ENCODE results near the gene TTC39C.
A peak's percentile ranks its signal among the peaks of the same experiment; 100 is the strongest.

Gene TTC39C

GRCh38 chr18:23990474-23991410, 23.8 kb upstream of the TTC39C start:
- DNase-seq = no peak

DNA sequence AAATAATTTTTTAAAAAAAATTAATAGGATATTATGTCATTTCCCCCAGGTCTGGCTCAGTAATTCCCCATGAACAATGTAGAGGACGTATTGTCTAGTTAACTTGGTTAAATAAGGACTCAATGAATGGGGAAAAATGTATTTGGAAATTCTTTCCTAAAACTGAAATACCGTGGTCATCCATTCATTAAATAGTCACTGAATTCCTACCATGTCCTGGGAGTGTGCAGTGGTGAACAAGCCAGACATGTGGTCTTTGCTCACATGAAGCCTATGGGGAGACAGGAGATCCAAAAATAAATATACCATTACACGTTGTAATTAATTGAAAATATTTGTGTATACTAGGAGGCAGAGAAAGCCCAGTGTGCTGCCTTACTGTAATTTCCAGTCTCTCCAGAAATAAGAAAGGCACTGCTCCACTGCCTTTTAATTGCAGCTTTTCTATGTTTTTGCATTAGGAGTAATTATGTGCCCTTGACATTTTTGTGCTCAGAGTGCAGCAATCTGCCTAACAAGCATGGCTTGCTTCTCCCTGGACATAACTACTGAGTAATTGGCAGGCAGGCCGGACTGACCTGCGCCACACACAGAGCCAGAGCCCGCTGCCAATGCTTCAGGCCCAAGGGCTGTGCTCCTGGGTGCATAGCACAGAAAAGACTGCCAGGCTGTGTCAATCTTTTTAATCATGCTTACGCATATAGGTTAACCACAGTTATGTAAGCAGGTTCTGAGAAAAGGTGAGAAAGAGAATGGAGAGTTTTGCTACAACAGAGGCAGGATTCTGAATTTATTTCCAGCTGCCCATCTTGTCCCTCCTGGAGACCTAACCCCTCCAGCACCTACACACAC, 22.2 kb upstream of the TTC39C start:
- DNase-seq = peak in 27 of 51 donors; percentile 4 to 77 (median 37)

DNA sequence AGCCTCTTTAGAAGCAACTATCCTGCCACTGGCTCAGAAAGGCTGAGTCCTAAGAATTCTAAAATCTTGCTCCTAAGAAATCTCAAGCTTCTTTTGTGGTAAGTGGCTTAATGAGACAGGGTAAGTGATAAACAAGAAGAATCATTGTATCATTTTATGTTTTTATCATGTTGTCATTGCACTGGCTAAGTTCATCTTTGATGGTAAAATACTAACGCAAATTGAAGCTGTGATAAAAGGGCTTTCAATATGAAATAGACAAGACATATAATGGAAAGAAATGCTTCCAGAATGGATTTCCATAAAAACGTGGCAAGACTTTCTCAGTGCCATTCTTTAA, 21.6 kb upstream of the TTC39C start:
- no peak for DNase-seq

GRCh38 chr18:23994361-23994902, 20.1 kb upstream of the TTC39C start:
- peak in 17 of 51 donors; percentile 1 to 49 (median 19) for DNase-seq

GRCh38 chr18:23995180-23995579, 19.4 kb upstream of the TTC39C start:
- no peak for DNase-seq

DNA sequence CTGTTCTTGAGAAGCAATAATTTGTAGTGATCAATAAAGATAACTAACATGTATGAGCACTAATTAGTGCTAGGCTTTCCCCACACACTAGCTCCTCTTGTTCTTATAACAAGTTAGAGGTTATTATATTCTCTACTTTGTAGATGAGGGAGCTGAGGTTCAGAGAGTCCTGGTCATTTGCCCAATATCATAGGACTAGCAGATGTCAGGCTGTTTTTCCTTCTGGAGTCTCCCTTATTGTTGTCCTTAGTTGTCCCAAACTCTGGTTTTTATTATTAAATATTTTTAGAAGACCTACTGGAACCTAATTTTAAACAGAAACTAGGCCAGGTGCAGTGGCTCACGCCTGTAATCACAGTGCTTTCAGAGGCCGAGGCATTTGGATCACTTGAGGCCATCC, 16.5 kb upstream of the TTC39C start:
- no peak for DNase-seq

GRCh38 chr18:23998820-23999219, 15.7 kb upstream of the TTC39C start:
- no peak for DNase-seq

DNA sequence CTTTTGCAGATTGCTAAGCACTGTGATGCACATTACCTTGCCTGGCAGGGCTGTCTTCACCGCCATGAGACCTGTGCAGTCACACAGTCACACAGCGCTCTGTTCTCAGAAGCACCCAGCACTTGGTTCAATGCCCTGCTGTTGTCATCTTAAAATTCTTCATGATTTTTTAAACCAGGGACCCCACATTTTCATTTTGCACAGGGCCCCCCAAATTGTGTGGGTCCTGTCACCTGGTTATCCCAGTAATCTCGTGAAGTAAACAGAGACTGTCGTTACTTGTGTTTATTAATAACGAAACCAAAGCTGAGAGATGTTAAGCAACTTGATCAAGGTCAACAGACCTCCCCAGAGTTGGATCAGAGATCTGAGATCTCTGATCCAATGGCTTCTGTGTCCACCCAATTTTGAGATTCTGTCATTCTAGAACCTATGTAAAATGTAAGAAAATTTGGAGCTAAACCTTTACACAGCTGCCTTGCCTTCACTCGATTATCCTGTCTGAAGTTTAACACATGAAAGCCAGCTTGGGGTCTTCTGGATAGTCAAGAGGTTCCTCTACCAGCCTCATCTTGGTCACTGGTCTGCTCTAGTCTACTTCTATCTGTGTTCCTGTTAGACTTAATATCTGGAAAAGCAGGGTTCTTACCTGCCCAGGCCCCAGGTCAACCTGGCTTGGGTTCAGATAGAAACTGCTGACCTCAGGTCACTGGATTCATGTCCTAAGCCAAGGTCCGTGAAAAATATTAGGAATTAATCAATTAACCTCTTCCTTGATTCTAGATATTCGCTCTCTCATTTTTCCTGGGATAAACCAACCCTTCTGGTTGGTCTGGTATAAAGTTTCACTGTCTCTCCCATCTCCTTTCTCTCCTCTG, 13.7 kb upstream of the TTC39C start:
- no peak for DNase-seq

- no peak for DNase-seq
Measured at GRCh38 chr18:24002479-24002878, 12.1 kb upstream of the TTC39C start.

- no peak for DNase-seq
Measured at GRCh38 chr18:24003288-24003687, 11.3 kb upstream of the TTC39C start.

- DNase-seq = no peak
Measured at GRCh38 chr18:24003903-24004640, 10.5 kb upstream of the TTC39C start.

DNA sequence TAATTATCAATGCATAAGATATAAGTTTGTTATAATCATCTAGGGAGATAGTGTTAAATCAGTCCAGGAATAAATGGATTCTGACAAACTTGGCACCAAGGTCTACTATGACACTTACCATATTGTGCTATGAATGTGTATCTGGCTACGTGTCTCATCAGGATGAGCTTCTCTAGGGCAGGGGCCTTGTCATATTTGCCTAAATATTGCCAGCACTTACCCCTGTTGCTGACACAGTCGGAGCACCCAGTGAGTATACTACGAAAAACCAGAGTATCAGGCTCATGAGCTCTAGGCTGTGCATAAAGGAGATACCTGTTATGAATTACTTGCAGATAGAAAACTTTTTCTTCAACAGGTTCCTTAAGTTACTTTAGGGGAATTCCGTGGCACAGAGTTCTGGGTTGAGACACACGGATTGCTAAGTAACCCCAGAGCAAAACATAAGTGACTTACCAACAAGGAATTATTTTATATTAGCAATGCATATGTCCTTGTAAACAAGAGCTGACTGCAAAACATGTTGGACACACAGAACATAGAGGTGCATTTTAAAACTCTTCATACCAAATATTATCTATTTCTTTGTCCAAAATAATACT, 7.7 kb upstream of the TTC39C start:
- no peak for DNase-seq

- DNase-seq = no peak
Measured at GRCh38 chr18:24009246-24009645, 5.3 kb upstream of the TTC39C start.

DNA sequence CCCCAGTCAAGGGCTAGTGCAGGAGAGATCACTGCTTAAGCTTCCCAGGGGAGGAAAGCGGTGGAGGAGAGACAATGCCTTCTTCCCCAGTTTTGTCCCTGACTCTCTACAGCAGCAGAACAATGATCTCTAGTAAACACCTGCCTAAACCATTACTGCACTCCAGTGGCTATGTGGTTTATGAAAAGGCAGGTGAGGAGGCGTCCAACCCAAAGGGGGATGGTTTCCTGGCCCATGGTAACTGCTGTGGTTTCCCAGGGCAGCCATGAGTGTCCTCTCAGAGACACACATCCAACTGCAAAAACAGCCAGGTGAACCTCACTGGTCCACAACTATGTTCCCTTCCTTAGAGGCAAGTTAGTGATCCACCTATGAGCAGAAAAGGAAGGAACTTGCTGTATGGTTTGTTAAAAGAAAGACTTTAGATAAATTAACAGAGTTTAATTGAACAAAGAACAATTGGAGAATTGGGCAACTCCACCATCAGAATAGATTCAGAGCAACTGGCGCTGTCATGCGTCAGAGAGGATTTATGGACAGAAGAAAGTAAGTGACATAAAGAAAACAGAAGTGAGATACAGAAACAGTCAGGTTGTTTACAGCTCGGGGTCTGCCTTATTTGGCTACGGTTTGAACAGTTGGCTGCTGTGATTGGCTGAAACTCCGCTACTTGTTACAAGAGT, 4.8 kb upstream of the TTC39C start:
- no peak for DNase-seq

DNA sequence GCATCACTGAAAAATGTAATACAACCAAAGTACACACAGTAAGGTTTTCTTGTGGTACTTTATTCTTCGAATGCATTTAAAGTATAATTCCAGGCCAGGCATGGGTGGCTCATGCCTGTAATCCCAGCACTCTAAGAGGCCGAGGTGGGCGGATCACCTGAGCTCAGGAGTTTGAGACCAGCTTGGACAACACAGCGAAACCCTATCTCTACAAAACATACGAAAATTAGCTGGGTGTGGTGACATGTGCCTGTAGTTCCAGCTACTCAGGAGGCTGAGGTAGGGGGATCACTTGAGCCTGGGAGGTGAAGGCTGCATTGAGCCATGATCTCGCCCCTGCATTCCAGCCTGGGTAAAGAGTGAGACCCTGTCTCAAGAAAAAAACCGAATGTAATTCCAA, 3.9 kb upstream of the TTC39C start:
- no peak for DNase-seq

DNA sequence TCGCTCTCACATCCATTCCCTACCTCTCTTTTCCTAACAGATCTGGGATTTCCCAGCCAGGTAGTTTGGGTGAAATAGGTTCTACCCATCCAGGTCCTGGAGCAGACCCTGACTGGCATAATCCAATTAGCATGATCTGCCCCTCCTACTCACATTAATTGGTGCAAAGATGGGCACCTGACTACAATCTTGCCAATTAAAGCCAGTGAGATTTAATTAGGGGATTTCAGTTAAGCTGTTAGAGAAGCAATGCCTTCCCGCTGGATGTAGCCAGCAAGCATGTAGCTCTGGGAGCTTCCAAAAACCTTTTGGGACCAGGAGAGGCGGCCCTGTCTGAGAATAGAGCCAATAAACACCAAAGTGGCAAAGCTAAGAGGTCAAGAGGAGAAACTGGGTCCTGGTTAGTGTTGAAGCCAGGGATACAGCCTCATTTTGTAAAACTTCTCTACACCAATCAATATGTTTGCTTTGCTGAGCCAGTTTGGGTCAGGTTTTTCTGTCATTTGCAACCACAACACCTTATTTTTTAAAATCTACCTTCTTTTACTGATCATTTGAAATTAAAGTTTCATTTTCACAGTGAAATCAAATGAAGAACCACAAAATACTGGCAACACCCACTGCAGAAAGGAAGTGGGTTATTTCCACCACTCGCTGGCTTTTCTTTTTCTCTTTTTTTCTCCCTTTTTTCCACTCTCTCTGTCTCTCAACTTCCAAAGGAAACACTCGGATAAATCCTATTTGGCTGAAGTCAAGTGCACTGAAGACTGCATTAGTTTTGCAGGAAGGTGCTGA, 3.2 kb upstream of the TTC39C start:
- no peak for DNase-seq

- DNase-seq = no peak
Measured at GRCh38 chr18:24013051-24013450, 1.5 kb upstream of the TTC39C start.

GRCh38 chr18:24014986-24015638, 558 bp downstream of the TTC39C start:
- DNase-seq = peak in 30 of 51 donors; percentile 6 to 63 (median 32)
